ENCODE results near the gene FMR1NB. TPM values are rescaled to one million over a fixed set of nuclear protein-coding genes. Genes with fewer than 3 reads are reported as not detected.

The FMR1NB gene
- total RNA-seq, 1 experiment from 2014 or later, result not detected

GRCh38 chrX:147957291-147957690 lies 23.8 kb upstream of the FMR1NB start:
- TF ChIP-seq CTCF (conservative IDR thresholded peaks at IDR 0.05), result no peak
- H2BK12ac ChIP-seq (ENCODE audit: insufficient read length, low read depth, low read length), result no peak overlapping the region
- H3K36me3 Mint-ChIP-seq (ENCODE audit: insufficient read depth in 1 of 3, low read depth in 3 of 3), result no peaks in the 10 kb centered on the region; a peak in 2 of 7 replicates
- H4K91ac ChIP-seq (ENCODE audit: insufficient read length, low read depth, low read length), result no peak overlapping the region
- H3K79me1 ChIP-seq (ENCODE audit: insufficient read depth, low read depth, low read length, poor library complexity, severe bottlenecking), result no peaks in the 10 kb centered on the region
- no peak overlapping the region for H2BK15ac ChIP-seq (ENCODE audit: low read depth, low read length)
- WGBS (ENCODE audit: extremely low coverage, insufficient read length, low lambda C conversion rate), result no CpG with 5 or more reads among the region's 2 CpGs
- no peak overlapping the region for H2BK120ac ChIP-seq (ENCODE audit: low read depth, low read length, poor library complexity, severe bottlenecking)
- H3K4me3 Mint-ChIP-seq, result no peak overlapping the region
- no peak overlapping the region for H2BK20ac ChIP-seq (ENCODE audit: low read depth, low read length, poor library complexity, severe bottlenecking)
- no peaks in the 10 kb centered on the region for H3K79me2 ChIP-seq (ENCODE audit: insufficient read depth, low read length)
- H2BK5ac ChIP-seq (ENCODE audit: insufficient read length, low read length), result no peak overlapping the region
- no peak overlapping the region for H3K4me2 ChIP-seq (ENCODE audit: insufficient read depth, insufficient read length, low read length)
- no peak overlapping the region for H3K27ac Mint-ChIP-seq
- H2AK5ac ChIP-seq (ENCODE audit: insufficient read length, low read length), result no peak overlapping the region
- no peak overlapping the region for H3K4ac ChIP-seq (ENCODE audit: low read depth, low read length)
- H3T11ph ChIP-seq (ENCODE audit: low read length), result no peak overlapping the region
- no peaks in the 10 kb centered on the region; the same call in 1 of the 2 replicates for H3K27me3 Mint-ChIP-seq (ENCODE audit: low read depth)
- no peaks in the 10 kb centered on the region for H3K23me2 ChIP-seq (ENCODE audit: insufficient read length, low read depth, low read length, poor library complexity, severe bottlenecking)
- H3K56ac ChIP-seq (ENCODE audit: insufficient read length, low read depth, low read length), result no peak overlapping the region
- H4K8ac ChIP-seq (replicated peaks; ENCODE audit: insufficient read length, low read depth, low read length), result no peak overlapping the region
- no peaks in the 10 kb centered on the region for H4K20me1 ChIP-seq (ENCODE audit: control insufficient read depth, insufficient read depth, insufficient read length)
- no peak overlapping the region for H3K27ac ChIP-seq (ENCODE audit: insufficient read length, low read depth, low read length)
- H3K9me3 Mint-ChIP-seq, result peaks cover 49 to 74% of the 10 kb centered on the region in 2 experiments
- no peaks in the 10 kb centered on the region for H3K4me1 ChIP-seq (ENCODE audit: insufficient read depth, low read length)
- H3K18ac ChIP-seq (ENCODE audit: insufficient read length, low read depth, low read length), result no peak overlapping the region
- no peaks in the 10 kb centered on the region for H3K27me3 ChIP-seq (ENCODE audit: insufficient read depth, low read length)
- peaks cover 42% of the 10 kb centered on the region for H3K9me3 ChIP-seq (ENCODE audit: control insufficient read depth, low read depth, low read length)
- no peak overlapping the region for H3K9ac ChIP-seq (ENCODE audit: extremely low read depth, insufficient read length, low read length)
- no peak overlapping the region for H2AFZ ChIP-seq (ENCODE audit: low read length)
- H3K14ac ChIP-seq (ENCODE audit: insufficient read depth, low read length), result no peak overlapping the region
- H3K4me1 Mint-ChIP-seq, result no peaks in the 10 kb centered on the region
- no peak for DNase-seq
- H4K5ac ChIP-seq (ENCODE audit: insufficient read length, low read depth, low read length), result no peak overlapping the region
- no peak overlapping the region for H3K23ac ChIP-seq (ENCODE audit: insufficient read length, low read depth, low read length)

All from H9 (cell line).